Measurements from ENCODE around the gene NRL. TPM values are rescaled to one million over a fixed set of nuclear protein-coding genes. Genes with fewer than 3 reads are reported as not detected.

NRL gene
- total RNA-seq, 1 experiment from 2014 or later = 2.5 TPM

DNA sequence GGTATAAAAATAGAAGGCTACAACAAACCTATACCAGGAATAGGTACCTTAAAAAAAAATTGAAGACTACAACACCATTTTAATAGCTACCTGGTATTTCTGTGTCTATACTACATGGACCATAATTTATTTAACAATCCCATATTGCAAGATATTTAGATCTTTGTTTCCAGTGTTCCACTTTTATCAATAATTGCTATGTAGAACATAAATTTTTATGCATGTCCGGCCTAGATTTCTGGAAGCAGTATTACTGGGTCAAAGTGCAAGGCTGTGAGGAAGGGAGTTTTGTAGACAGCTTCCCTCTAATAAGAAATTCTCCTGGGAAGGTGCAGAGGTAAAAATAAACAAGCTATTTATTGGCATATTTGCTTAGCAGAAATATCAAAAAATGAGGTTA lies 4.2 kb downstream of the NRL start:
- Histone ChIP-seq H4K20me1 (ENCODE audit: control insufficient read depth, insufficient read depth, insufficient read length) (no peaks in the 10 kb centered on the region), H2BK5ac (ENCODE audit: insufficient read length, low read length) (no peak overlapping the region), H3K4me2 (ENCODE audit: insufficient read depth, insufficient read length, low read length) (no peak overlapping the region), H4K91ac (ENCODE audit: insufficient read length, low read depth, low read length) (no peak overlapping the region), H3K79me2 (ENCODE audit: insufficient read depth, low read length) (no peaks in the 10 kb centered on the region), H3K18ac (ENCODE audit: insufficient read length, low read depth, low read length) (no peak overlapping the region), H4K5ac (ENCODE audit: insufficient read length, low read depth, low read length) (no peak overlapping the region), H2AFZ (ENCODE audit: low read length) (no peak overlapping the region), H2BK12ac (ENCODE audit: insufficient read length, low read depth, low read length) (no peak overlapping the region), H2BK20ac (ENCODE audit: low read depth, low read length, poor library complexity, severe bottlenecking) (no peak overlapping the region), H2BK120ac (ENCODE audit: low read depth, low read length, poor library complexity, severe bottlenecking) (no peak overlapping the region), H3T11ph (ENCODE audit: low read length) (no peak overlapping the region), H4K8ac (replicated peaks; ENCODE audit: insufficient read length, low read depth, low read length) (no peak overlapping the region), H3K4ac (ENCODE audit: low read depth, low read length) (no peak overlapping the region), H3K14ac (ENCODE audit: insufficient read depth, low read length) (no peak overlapping the region), H3K9ac (ENCODE audit: extremely low read depth, insufficient read length, low read length) (no peak overlapping the region), H2AK5ac (ENCODE audit: insufficient read length, low read length) (no peak overlapping the region), H3K4me1 (ENCODE audit: insufficient read depth, low read length) (no peaks in the 10 kb centered on the region), H3K23ac (ENCODE audit: insufficient read length, low read depth, low read length) (no peak overlapping the region), H3K56ac (ENCODE audit: insufficient read length, low read depth, low read length) (no peak overlapping the region), H2BK15ac (ENCODE audit: low read depth, low read length) (no peak overlapping the region), H3K27ac (ENCODE audit: insufficient read length, low read depth, low read length) (no peak overlapping the region), H3K23me2 (ENCODE audit: insufficient read length, low read depth, low read length, poor library complexity, severe bottlenecking) (peaks cover 12% of the 10 kb centered on the region), H3K9me3 (ENCODE audit: control insufficient read depth, low read depth, low read length) (no peaks in the 10 kb centered on the region), H3K27me3 (ENCODE audit: insufficient read depth, low read length) (no peaks in the 10 kb centered on the region), H3K79me1 (ENCODE audit: insufficient read depth, low read depth, low read length, poor library complexity, severe bottlenecking) (no peaks in the 10 kb centered on the region)
- peaks cover 0 to under 1% (median under 1%) of the 10 kb centered on the region in 3 experiments; a peak in 3 of 7 replicates for H3K36me3 Mint-ChIP-seq (ENCODE audit: insufficient read depth in 1 of 3, low read depth in 3 of 3)
- no peaks in the 10 kb centered on the region; a peak in 1 of 5 replicates for H3K9me3 Mint-ChIP-seq
- no peak overlapping the region for H3K27ac Mint-ChIP-seq
- peaks cover 3% of the 10 kb centered on the region; the same call in 1 of the 2 replicates for H3K27me3 Mint-ChIP-seq (ENCODE audit: low read depth)
- no CpG with 5 or more reads among the region's 1 CpG for WGBS (ENCODE audit: extremely low coverage, insufficient read length, low lambda C conversion rate)
- peaks cover 6 to 7% of the 10 kb centered on the region in 2 experiments for H3K4me1 Mint-ChIP-seq
- DNase-seq = no peak
- TF ChIP-seq, protein P1, sequence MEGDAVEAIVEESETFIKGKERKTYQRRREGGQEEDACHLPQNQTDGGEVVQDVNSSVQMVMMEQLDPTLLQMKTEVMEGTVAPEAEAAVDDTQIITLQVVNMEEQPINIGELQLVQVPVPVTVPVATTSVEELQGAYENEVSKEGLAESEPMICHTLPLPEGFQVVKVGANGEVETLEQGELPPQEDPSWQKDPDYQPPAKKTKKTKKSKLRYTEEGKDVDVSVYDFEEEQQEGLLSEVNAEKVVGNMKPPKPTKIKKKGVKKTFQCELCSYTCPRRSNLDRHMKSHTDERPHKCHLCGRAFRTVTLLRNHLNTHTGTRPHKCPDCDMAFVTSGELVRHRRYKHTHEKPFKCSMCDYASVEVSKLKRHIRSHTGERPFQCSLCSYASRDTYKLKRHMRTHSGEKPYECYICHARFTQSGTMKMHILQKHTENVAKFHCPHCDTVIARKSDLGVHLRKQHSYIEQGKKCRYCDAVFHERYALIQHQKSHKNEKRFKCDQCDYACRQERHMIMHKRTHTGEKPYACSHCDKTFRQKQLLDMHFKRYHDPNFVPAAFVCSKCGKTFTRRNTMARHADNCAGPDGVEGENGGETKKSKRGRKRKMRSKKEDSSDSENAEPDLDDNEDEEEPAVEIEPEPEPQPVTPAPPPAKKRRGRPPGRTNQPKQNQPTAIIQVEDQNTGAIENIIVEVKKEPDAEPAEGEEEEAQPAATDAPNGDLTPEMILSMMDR (conservative IDR thresholded peaks at IDR 0.05) = no peak
- no peak overlapping the region for H3K4me3 Mint-ChIP-seq

Measured in H9 (cell line).